Skin of body (tissue), 2 donors: ENCODE measurements around the gene SMAP1. TPM values are rescaled to one million over a fixed set of nuclear protein-coding genes. Genes with fewer than 3 reads are reported as not detected.
A peak's percentile ranks its signal among the peaks of the same experiment; 100 is the strongest.

ENCODE experiments used
- DNase-seq: peaks from one replicate; lab custom pipeline; 2025; lab: John Stamatoyannopoulos, UW
- total RNA-seq: library from RNA; depleted of rRNA; stranded (reverse); fragments of >200 nt; gene quantifications from one replicate; pipeline ENCODE4 v1.2.3, GENCODE V29; 2014

SMAP1 gene
- total RNA-seq = 19.3 TPM

DNA sequence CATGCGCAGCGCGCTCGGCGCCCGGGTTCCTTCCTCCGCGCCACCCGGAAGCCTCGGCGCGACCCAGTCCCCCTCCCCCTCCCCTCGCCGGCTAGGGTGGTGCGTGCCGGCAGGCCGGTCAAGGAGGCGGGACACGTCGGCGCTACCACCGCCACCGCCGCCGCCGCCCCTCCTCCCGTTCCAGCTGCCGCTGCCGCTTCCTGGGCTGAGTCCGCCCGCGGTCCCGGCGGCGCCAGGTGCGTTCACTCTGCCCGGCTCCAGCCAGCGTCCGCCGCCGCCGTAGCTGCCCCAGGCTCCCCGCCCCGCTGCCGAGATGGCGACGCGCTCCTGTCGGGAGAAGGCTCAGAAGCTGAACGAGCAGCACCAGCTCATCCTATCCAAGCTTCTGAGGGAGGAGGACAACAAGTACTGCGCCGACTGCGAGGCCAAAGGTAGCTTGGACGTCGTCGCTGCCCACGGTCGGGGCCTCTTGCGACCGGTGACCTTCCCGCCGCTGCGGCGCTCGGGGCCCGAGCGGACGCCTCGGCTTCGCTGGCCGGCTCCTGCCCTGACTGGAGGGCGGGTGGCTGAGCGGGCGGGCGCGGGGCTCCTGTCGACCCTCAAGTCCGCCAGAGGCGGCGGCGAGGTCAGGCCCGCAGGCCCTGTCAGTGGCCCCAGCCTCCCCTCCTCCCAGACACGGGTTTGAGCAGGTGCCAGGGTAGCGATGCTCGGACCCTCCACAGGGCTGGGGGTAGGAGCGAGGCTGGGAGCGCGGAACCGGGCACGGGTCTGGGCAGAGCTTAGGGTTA is at the start of gene SMAP1:
SMAP1 (plus strand) TSS at position 173 of the 788 bp plus-strand sequence; CDS start at position 314, 141 bp downstream.
- DNase-seq = peak; percentile 59

DNA sequence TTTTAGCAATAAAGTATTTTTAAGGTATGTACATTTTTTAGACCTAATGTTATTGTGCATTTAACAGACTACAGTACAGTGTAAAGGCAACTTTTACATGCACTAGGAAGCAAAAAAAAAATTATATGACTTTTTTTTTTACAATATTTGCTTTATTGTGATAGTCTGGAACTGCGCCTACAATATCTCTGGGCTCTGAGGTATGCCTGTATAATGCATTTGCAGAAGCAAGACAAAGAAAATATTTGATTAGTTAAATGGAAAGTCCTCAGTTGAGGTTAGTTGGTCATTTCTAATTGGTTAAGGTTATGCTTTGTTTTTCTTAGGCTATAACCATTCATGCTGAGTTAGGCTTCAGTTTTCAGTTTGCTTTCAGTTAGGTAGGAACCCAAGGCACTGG is 46.9 kb upstream of the SMAP1 start:
- DNase-seq = no peak

DNA sequence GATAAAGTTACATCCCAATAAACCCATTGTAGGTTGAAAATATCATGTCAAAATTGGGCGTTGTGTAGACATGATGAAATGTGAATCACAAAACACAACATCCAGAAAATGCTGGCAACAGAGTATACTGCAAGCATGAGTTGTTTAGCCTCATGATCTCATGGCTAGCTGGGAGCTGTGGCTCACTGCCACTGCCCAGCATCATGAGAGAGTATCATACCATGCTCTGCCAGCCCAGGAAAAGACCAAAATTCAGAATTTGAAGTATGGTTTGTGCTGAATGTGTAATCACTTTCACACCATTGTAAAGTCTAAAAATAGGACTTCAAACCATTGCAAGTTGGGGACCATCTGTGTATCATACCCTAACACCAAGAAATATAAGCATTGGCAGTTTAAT is 45.2 kb upstream of the SMAP1 start:
- DNase-seq = no peak

DNA sequence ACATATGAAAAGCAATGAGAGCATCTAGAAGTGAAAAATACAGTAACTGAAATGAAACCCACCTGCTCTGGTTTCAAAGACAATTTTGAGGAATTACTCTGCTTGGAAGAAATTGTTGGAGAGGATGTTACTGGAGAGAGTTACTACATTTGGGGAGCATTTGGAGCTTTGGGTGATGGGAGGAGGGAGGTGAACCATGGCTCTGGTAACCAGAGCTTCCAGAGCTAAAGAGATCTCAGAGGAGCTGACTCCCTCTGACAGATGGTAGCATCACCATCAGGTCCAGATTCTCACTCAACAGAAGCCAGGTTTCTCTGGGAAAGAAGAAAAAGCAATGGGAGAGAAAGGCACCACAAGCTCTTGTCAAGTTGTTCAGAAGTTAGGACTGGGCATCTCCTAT is 42.2 kb upstream of the SMAP1 start:
- no peak for DNase-seq

DNA sequence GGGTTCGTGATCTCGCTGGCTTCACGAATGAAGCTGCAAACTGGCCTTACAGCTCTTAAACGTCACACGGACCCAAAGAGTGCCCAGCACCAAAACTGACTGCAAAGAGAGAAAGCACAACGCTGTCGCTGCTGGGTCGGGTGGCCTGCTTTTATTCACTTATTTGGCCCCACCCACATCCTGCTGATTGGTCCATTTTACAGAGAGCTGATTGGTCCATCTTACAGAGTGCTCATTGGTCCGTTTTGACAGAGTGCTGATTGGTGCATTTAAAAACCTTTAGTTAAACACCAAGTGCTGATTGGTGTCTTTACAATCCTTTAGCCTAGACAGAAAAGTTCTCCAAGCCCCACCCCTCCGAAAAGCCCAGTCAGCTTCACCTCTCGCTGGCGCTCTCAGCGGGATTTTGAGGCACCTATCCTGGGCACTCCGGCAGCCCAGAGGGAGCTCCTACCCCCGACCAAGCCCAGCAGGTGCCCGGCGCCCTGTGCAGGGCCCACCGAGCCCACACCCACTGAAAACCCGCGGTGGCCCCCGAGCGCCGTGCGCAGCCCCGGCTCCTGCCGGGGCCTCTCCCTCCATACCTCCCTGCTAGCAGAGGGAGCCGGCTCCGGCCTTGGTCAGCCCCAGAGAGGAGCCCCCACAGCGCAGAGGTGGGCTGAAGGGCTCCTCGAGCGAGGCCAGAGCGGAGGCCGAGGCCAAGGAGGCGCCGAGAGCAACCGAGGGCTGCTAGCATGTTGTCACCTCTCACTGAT is 40.0 kb upstream of the SMAP1 start:
- no peak for DNase-seq

DNA sequence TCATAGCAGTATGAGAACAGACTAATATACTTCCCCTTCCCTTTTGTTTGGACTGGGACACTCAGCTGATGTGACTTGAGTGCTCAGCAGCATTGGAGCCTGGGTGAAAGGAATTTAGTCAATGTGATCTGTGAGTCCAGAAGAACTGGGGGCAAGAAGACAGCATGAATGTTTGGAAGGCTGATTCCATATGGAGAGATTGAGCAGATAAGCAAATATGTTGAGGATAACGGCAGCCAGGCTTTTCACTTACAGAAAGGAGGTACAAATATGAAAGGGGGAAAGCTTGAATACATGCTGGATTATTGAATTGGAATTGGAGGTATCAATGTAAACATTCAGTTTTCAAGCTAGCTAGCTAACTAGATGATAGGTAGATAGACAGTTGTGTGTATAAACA is 37.8 kb upstream of the SMAP1 start:
- no peak for DNase-seq

DNA sequence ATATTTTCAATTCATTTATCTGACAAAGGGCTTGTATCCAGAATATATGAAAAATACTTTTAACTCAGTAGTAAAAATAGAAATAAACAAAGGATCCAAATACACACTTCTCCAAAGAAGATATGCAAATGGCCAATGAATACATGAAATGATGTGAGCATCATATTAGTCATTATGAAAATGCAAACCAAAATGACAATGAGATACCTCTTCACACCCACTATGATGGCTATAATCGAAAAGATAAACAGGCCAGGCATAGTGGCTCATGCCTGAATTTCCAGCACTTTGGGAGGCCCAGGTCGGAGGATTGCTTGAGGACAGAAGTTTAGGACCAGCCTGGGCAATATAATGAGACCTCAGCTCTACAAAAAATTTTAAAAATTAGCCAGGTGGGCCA is 33.8 kb upstream of the SMAP1 start:
- no peak for DNase-seq

DNA sequence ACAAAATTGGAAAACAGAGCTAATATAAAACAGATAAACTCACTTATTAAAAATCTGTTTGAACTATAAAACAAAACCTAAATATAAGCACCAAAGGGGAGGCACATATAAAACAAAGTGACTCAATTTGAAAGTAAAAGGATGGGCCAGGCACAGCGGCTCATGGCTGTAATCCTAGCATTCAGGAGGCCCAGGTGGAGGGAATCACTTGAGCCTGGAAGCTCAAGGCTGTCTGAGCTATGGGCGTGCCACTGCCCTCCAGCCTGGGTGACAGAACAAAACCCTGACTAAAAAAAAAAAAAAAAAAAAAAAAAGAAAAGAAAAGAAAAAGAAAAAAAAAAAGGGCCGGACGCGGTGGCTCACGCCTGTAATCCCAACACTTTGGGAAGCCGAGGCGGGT is 31.1 kb upstream of the SMAP1 start:
- DNase-seq = no peak

DNA sequence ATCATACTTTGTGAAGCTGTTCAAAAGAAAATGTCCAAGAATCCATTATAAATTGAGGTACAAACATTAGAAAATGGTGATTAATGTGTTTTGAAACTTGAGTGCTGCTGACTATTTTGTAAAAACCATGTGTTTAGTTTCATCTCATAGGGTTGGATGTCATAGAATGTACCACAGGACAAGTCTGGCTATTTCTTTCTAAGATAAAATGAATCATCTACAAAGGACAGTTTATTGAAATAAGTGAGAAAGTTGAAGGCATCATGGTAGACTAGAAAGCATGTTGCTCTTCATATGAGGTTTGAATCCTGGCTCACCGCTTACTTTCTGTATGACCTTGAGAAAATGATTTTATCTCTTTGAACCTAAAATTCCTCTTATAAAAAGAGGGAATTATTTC is 29.2 kb upstream of the SMAP1 start:
- DNase-seq = no peak

DNA sequence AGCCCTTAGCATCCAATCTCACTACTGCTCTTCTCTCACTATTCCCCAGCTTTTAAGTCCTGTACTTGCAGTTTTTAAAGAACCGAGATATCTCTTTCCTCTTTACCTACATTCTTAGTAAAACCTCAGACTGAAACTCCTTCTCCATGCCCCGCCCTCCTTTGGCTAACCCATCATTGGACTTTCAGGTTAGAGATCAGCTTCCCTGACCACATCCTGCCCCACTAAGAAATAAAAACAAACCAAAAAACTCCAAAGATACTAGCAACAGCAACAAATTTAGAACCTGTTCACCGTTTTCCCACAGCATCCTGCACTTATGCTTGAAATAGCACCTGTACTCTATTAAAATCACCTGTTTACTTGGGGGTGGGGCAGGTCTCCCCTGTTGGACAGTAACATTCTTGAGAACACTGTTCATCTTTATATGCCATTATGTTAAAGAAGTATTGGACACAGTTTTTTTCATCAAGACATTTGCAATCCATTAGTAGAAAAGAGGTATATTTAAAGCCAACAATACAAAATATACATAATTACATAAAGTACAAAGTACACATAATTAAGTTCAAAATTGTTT is 16.3 kb upstream of the SMAP1 start:
- no peak for DNase-seq

DNA sequence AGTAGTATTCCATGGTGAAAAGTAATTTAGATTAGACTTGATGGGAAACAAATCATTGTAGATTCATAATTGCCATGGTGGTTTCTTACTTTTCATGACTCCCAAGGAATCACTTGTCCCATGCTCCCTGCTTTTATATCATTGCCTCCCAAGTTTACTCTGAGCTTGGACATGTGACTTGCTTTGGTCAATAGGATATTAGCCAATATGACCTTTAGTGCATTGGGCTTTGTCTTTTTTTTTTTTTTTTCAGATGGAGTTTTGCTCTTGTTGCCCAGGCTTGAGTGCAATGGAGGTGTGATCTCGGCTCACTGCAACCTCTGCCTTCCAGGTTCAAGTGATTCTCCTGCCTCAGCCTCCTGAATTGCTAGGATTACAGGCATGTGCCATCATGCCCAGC is 15.5 kb upstream of the SMAP1 start:
- no peak for DNase-seq

DNA sequence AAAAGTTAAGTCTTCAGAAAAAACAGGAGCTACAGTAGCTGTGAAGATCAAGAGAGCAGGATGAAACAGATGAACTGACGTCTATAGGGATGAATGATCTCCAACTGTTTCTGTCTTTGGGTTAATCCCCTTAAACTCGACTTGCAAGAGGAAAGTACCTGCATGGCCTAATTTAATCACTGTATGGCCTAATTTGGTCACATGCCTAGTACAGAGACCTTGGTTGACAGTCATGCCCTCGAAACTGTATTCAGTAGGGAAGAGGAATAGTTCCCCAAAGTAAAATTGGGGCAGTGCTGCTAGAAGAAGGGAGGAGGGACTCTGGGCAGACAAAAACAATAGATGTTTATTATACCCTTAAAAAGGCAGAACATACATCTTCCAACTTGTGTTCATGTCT is 10.0 kb upstream of the SMAP1 start:
- DNase-seq = no peak

DNA sequence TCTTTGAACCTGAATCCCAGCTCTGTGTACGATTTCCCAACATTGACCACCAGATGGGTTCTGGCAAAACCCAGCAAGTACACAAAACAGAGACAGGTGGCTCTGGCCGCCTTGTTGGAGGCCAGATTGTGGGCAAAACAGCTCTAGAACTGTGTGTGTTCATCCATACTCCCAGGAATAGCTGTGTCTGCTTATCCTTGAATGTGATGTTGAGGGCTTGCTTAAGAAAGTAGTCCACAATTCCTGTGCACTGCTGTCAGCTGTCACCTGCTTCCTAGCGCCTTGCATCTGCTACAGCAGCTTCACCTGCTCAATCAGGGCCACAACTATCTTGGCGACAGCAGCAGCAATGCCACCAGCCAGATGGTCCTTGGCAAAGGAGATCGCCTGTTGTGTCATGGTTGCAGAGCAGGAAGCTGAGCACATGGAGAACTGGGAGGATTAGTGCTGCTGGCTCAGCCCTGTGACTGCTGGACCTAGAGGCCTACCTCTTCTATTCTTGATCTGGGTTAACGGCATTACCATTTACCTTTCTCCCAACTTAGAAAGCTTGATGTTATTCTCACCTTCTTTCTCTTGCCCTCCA is 3.7 kb upstream of the SMAP1 start:
- DNase-seq = no peak

DNA sequence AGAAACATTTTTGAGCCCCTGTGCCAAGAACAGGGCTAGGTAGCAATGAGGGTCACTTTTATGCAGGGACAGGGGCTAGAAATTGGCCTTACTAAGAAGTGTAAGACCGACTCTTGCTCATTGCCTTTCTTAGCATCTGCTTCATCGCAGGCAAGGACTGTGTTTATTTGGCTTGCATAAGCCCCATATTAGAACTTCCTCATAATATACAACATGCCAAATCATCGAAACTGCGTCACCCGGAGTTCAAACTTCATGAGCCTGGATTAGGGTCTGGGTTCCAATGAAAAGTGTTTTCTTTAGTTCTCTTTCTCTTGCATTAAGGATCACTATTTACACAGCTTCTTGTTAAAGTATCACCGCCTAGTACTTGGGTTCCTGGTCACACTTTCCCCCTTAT is 977 bp upstream of the SMAP1 start:
- DNase-seq = no peak

DNA sequence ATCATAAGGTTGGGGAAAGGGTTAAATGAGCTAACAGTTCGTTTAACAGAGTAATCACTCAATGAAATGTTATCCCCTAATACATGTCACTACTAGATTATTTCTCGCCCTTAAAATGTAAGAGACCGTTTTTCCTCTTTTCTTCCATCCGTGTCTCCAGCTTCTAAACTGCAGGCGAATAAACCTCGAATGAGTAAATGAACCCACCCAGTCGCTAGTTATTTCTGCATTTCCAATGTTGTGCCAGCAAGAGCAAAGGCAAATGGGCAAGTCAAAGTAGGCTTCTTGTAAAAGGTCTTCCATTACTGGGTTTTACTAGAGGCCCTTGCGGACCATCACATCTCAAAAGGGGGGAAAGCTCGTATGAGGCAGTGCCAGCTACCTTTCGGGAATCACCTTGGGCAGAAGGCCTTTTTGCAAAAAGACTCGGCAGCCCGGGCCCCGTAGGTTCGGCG is 400 bp upstream of the SMAP1 start:
- peak; percentile 56 for DNase-seq

DNA sequence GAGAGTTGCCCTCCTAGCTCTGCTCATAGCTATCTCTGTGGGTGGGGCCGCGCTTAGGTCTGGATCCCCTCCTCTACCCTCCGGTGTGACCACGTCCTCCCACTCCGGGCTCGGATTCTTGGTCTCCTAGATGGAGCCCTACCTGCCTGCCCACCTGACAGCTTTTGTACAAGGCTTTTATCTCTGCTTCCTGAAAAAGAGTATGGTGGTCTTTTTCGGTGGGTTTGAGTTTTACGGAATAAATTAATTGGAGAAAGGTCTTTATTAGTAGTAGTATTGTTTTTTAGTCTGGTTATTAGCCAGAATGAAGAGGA is 773 bp downstream of the SMAP1 start:
- DNase-seq = no peak

DNA sequence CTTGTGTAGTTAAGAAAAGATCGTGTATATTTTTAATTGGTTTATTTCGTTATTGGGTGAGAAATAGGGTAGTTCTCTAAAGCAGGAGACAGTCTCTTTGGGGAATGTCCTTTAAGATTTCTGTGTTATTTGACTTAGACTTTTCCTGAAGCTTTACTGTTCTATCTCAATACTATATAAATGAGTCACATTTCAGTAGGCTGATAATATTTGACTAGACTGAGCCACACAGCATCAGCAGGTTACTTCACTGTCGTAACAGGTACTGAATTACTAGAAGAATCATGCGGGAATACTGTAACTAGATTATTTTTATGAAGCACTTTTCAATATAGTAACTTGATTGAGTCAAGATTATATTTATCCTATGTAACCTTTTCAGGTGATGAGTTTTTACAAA is 1.4 kb downstream of the SMAP1 start:
- DNase-seq = no peak

DNA sequence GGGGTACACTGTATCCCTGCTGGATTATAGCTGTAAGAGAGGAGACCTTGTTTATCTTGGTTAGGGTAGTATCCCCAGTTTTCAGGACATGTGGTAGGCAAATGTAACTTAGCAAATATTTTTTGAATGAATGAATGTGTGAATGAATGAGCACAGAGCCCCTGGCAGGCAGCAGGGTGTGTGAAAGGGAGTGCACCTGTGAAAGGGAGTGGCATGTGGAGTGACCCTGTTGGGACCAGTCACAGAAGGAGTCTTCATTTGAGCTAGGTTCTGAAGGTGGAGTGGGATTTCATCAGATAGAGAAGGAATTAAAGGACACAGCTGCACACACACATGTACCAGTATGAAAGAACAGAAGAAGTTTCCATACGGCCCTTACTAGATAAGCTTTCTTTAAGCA is 4.9 kb downstream of the SMAP1 start:
- DNase-seq = no peak

DNA sequence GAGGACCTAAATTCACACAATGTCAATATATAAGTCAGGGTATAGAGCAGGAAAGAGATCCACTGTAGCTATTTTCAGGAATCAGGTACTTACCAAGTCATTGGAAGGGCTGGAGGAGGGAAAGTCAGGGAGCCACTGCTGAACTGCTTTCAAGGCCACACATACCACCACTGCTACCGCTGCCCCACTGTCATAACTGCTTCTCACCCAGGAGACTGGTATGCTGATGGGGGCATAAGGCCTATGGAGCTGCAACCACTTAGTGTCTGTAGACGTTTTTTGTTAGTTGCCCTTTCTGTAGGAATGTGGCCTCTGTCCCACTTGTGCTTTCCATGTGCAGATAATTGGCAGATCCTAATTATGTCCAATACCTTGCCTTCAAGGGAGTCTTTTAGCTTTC is 5.4 kb downstream of the SMAP1 start:
- no peak for DNase-seq

DNA sequence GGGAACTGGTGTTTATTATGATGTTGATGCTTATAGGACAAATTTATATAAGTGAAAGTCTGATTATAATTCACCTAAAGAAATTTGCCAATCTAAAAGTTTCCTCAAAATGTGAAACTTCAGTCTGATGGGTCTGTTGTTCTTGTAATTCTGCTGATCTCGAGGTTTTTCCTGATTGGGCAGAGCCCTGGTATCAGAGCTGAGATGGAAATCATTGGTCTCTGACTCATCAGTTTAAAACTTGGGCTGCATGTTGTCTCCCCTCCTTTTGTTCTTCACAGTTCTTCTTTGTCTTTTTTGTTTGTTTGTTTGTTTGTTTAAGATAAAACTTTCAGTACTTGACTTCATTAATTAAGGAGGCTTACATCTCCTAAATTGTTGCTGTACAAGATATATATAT is 5.9 kb downstream of the SMAP1 start:
- no peak for DNase-seq

DNA sequence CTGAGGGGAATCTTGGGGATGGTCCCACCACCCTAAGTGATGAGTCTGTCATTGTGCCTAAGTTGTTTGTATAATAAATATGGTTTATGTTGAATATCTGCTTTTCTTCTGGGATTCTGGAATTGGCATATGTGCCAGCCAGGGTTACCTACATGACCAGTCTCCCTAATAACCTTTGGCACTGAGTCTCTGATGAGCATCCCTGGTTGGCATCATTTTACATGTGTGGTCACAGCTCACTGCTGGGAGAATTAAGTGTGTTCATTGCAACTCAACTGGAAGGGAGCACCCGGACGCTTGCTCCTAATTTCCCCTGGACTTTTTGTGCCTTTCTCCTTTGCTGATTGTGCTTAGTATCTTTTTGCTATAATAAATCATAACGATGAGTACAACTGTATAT is 8.1 kb downstream of the SMAP1 start:
- no peak for DNase-seq

DNA sequence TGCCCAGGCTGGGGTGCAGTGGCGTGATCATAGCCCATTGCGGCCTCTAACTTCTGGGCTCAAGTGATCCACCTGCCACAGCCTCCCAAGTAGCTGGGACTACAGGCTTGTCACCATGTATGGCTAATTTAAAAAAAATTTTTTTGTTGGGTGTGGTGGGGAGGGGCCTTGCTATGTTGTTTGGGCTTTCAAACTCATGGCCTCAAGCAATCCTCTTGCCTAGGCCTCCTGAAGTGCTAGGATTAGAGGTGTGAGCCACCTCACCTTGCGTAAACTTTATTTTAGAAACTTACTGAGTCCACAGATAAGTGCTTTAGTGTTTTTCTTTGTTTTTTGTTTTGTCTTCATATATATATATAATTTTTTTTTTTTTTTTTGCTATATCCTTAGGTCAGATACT is 9.1 kb downstream of the SMAP1 start:
- DNase-seq = no peak
